ENCODE data around the gene SLC26A9.
"Not testable (repeated sequence)": the region's sequence is repeated elsewhere in the genome, so short reads cannot be mapped to it uniquely, and the experiment has no call there.

Gene SLC26A9

GRCh38 chr1:205923651-205924459 lies 19.4 kb downstream of the SLC26A9 start:
- no peak for DNase-seq

- DNase-seq = no peak
These were observed 20.4 kb downstream of the SLC26A9 start for GRCh38 chr1:205922806-205923205.

GRCh38 chr1:205922314-205922713 lies 20.9 kb downstream of the SLC26A9 start:
- no peak for DNase-seq

GRCh38 chr1:205921570-205921909 lies 21.7 kb downstream of the SLC26A9 start:
- DNase-seq = no peak

- no peak for DNase-seq
These were observed 22.2 kb downstream of the SLC26A9 start for GRCh38 chr1:205920861-205921569.

GRCh38 chr1:205920159-205920558 lies 23.1 kb downstream of the SLC26A9 start:
- no peak for DNase-seq

GRCh38 chr1:205918955-205919746 lies 24.1 kb downstream of the SLC26A9 start:
- peak; percentile 58 to 69 for DNase-seq

GRCh38 chr1:205917466-205918238 lies 25.6 kb downstream of the SLC26A9 start:
- no peak for DNase-seq

GRCh38 chr1:205916541-205916940 lies 26.7 kb downstream of the SLC26A9 start:
- no peak for DNase-seq

GRCh38 chr1:205915354-205915990 lies 27.8 kb downstream of the SLC26A9 start:
- DNase-seq = no peak

- no peak for DNase-seq
These were observed 28.5 kb downstream of the SLC26A9 start for GRCh38 chr1:205914730-205915129.

- DNase-seq = no peak
These were observed 29.1 kb downstream of the SLC26A9 start for GRCh38 chr1:205914155-205914507.

GRCh38 chr1:205913451-205914154 lies 29.7 kb downstream of the SLC26A9 start:
- DNase-seq = no peak

- no peak for DNase-seq
These were observed 35.5 kb downstream of the SLC26A9 start for GRCh38 chr1:205907794-205908193.

GRCh38 chr1:205905095-205905494 lies 38.2 kb downstream of the SLC26A9 start:
- DNase-seq = not testable (repeated sequence)

GRCh38 chr1:205896351-205896750 lies 46.9 kb downstream of the SLC26A9 start:
- DNase-seq = no peak

- DNase-seq = not testable (repeated sequence)
These were observed 49.1 kb downstream of the SLC26A9 start for GRCh38 chr1:205894119-205894518.

- DNase-seq = not testable (repeated sequence)
These were observed 51.1 kb downstream of the SLC26A9 start for GRCh38 chr1:205892175-205892574.

- not testable (repeated sequence) for DNase-seq
These were observed 51.8 kb downstream of the SLC26A9 start for GRCh38 chr1:205891481-205891880.

GRCh38 chr1:205890631-205891030 lies 52.6 kb downstream of the SLC26A9 start:
- not testable (repeated sequence) for DNase-seq

- not testable (repeated sequence) for DNase-seq
These were observed 53.5 kb downstream of the SLC26A9 start for GRCh38 chr1:205889706-205890105.

GRCh38 chr1:205889006-205889405 lies 54.2 kb downstream of the SLC26A9 start:
- not testable (repeated sequence) for DNase-seq
